ENCODE measurements around the gene FAM209A.
"Not testable (repeated sequence)": the region's sequence is repeated elsewhere in the genome, so short reads cannot be mapped to it uniquely, and the experiment has no call there.

GRCh38 chr20:56524444-56524843 lies at the start of gene FAM209A:
- not testable (repeated sequence) for TF ChIP-seq CTCF (IDR thresholded peaks at IDR 0.05; ENCODE audit: low read length); EZH2 (IDR thresholded peaks at IDR 0.05; ENCODE audit: borderline replicate concordance, low read length)
